IPS-15b (cell line): ENCODE results near the gene SH2B3.

Experiments used
- H3K27me3 ChIP-seq: one replicate; pipeline ENCODE4 v1.6.1; 2013; ENCODE audit warnings: low read length; ENCODE audit not compliant: control insufficient read depth, insufficient read depth
- H3K36me3 ChIP-seq: one replicate; pipeline ENCODE4 v1.6.1; 2013; ENCODE audit warnings: low read length; ENCODE audit not compliant: control insufficient read depth, insufficient read depth
- H3K4me1 ChIP-seq: one replicate; pipeline ENCODE4 v1.6.1; 2013; ENCODE audit warnings: mild to moderate bottlenecking, low read length; ENCODE audit not compliant: control insufficient read depth, insufficient read depth
- H3K4me3 ChIP-seq: one replicate; pipeline ENCODE4 v1.5.1; 2013; ENCODE audit warnings: low read depth, low read length
- H3K9ac ChIP-seq: one replicate; pipeline ENCODE4 v1.6.1; 2013; ENCODE audit warnings: low read depth, mild to moderate bottlenecking, low read length
- H3K9me3 ChIP-seq: one replicate; pipeline ENCODE4 v1.6.1; 2013; ENCODE audit warnings: mild to moderate bottlenecking, low read length; ENCODE audit not compliant: control insufficient read depth, insufficient read depth

SH2B3 gene

DNA sequence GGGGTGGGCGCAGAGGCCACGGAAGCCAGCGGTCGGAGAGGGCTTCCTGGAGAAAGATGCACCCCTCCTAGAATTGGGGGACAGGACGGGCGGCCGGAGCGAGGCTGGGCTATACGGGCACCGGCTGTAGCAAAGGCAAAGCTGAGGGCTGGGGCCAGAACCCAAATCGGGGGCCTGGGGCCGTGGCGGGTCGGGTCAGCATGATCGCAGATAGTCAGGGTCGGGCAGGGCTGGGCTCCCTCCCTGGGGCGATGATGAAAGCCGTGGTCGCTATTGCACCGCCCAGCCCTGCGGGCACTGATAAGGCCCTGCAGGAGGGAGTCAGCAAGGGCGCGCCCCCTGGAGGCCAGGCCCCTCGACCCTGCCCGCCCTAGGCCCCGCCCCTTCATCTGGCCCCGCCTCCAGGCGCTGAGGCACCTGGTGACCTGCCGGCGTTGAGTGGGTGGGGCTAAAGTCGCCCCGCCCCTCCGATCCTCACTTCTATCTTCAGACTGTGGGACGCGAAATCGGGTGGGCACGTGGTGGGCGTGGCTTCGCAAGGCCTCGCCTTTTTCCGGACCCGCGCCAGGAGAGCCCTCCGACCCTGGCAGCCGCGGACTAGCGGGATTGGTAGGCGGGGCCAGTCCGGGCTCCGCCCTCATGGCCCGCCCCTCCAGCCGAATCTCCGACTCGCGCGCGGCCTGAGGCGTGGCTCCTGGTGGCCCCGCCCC is 419 bp upstream of the SH2B3 start:
- Histone ChIP-seq H3K4me1 (peaks cover 26% of the 10 kb centered on the region), H3K9ac (peak overlapping the region; percentile 57), H3K4me3 (peak overlapping the region; percentile 60), H3K9me3 (no peaks in the 10 kb centered on the region), H3K27me3 (no peaks in the 10 kb centered on the region), H3K36me3 (peaks cover 2% of the 10 kb centered on the region)

DNA sequence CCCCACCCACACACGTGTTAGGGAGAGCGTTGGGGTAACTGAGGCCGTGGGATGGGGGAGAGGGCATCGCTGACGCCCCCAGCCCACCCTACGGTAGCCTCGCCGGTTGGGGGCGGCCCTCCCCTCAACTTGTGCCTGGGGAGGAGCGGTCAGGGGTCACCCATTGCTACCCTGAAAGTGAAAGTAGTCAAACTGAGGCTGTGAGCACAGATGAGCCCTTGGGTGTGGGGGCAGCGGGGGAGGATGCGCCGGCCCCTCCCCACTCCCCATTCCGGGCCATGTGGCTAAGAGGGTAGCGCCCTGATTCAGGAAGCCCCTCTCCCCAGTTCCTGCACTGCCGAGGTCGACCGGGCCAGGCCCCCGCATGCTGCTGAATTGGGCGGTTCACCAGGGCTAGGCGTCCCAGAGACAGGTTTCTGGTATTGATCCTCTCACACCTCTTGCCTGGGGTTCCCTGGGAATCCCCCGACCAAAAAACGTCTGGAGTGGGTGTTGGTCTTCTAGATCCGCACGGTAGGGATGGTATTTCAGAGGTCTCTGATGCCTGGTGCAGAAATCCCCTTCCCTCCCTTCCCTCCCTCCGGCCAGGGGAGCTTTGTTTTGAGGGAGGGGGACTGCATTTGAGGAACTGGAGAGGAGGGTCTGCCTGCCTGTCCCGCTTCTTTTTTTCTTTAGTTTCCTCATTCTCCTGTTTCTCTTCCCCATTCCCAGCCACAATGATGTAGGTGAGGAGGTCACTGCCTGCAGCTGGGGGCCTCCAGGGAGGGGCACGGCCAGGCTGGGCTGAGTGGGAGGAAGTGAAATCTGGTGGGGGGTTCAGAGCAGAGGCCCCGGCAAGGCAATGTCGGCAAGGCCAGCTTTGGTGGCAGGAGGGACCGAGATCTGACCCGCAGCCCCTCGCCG is 1.0 kb downstream of the SH2B3 start:
- peaks cover 2% of the 10 kb centered on the region for H3K36me3 ChIP-seq
- peaks cover 39% of the 10 kb centered on the region for H3K4me1 ChIP-seq
- no peaks in the 10 kb centered on the region for H3K27me3 ChIP-seq
- H3K4me3 ChIP-seq, result peak overlapping the region; percentile 90
- peak overlapping the region; percentile 79 for H3K9ac ChIP-seq
- no peaks in the 10 kb centered on the region for H3K9me3 ChIP-seq

DNA sequence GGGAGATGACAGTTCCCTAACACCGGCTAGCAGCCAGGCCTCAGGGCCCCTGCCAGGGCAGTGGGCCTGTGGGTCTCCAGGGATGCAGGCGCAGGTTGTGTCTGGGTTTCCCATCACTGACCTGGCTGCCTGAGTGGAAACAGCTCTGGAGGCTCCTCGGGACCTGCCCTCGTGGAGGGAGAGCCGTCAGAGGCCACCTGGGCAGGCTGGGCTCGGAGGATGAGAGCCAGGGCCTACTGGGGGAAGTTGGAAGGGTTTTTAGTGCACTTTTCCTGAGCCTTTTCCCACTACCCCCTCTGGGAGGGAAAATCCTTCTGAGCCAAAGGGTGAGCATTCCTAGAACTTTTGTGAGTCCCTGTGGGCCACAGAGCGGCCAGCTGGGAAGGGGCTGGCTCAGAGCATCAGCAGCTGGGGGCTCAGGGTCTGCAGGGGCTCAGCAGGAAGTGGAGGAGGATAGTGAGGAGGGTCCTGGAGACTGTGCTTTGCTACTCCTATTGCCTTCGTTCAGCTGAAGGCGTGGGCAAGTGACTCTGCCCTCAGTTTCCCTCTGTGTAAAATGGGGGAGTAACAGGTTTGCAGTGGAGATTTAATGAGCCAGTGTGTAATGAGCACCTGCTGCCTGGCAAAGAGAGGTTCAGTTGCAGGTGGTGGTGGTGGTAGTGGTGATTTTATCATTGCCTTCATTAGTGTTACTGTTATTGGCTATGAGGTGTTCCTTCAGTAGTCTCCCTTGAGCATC is 1.8 kb downstream of the SH2B3 start:
- H3K9me3 ChIP-seq, result no peaks in the 10 kb centered on the region
- H3K9ac ChIP-seq, result peak overlapping the region; percentile 79
- peaks cover 44% of the 10 kb centered on the region for H3K4me1 ChIP-seq
- H3K4me3 ChIP-seq, result peak overlapping the region; percentile 90
- H3K27me3 ChIP-seq, result no peaks in the 10 kb centered on the region
- peaks cover 2% of the 10 kb centered on the region for H3K36me3 ChIP-seq

DNA sequence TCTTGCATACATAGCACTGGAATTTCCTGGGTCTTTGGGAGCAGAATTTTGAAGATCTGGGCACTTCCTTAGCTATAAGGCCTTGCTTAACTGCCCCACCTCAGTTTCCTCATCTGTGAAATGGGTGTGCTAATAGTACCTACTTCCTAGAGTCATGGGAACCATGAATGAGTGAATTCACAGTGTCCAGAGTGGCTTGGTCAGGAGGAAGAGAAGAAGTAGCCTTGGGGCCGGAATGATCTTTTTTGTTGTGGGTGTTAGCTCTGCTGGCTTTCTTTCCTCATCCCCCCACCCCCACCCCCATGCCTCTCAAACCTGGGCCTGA is 2.4 kb downstream of the SH2B3 start:
- Histone ChIP-seq H3K4me1 (peaks cover 48% of the 10 kb centered on the region), H3K4me3 (no peak overlapping the region), H3K9ac (no peak overlapping the region), H3K36me3 (peaks cover 2% of the 10 kb centered on the region), H3K9me3 (no peaks in the 10 kb centered on the region), H3K27me3 (no peaks in the 10 kb centered on the region)

DNA sequence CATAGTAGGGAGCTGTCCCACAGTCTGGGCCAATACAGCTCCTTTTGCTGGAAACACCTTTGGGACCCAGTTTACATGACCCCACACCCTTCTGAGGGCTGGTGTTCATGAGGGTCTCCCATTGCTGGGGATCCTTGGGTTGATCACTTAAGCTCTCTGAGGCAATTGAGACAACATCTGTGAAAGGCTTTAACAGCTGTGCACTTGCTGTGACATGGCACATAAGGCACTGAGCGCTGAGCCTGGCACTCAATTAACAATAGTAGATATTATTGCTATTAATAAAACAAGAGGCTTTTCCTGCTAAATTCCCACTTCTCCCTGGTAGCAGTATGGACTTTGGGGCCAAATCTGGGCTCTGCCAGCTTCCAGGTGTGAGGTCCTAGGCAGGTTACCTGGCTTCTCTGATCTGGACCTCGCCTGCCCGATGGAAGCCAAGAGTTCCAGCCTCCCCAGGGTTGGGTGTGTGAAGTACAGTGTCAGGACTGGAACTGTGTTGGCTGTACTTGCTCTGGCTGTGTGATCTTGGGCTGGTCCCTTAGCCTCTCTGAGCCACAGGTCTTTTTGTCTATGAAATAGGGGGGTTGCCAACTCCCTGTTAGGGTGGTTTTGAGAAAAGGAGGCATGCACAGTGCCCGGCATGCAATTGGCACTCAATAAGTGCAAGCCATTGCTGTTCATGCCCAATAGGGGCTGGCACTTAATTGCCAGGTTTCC is 3.1 kb downstream of the SH2B3 start:
- Histone ChIP-seq H3K36me3 (peaks cover 2% of the 10 kb centered on the region), H3K4me3 (no peak overlapping the region), H3K27me3 (no peaks in the 10 kb centered on the region), H3K4me1 (peaks cover 52% of the 10 kb centered on the region), H3K9ac (peak overlapping the region; percentile 54), H3K9me3 (no peaks in the 10 kb centered on the region)

DNA sequence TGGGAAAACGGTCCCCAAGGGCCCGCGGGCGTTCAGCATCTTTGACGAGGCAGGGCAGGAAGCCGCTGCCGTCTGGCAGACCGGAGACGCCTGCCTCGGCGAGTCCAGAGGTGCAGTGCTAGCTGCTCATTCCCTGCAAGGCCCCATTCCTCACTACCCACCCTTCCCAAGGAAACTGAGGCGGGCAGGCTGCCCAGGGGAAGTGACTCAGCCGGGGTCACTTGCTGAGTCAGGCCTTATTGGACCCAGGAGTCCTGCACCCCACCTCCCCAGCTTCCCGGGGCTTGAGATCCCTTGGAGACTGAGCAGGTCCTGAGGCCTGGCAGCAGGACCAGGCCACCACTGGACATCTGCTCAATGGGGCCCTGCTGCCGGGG is 3.7 kb downstream of the SH2B3 start:
- H3K36me3 ChIP-seq, result peaks cover 2% of the 10 kb centered on the region
- H3K27me3 ChIP-seq, result no peaks in the 10 kb centered on the region
- H3K9ac ChIP-seq, result no peak overlapping the region
- H3K4me3 ChIP-seq, result no peak overlapping the region
- H3K4me1 ChIP-seq, result peaks cover 52% of the 10 kb centered on the region
- H3K9me3 ChIP-seq, result no peaks in the 10 kb centered on the region

DNA sequence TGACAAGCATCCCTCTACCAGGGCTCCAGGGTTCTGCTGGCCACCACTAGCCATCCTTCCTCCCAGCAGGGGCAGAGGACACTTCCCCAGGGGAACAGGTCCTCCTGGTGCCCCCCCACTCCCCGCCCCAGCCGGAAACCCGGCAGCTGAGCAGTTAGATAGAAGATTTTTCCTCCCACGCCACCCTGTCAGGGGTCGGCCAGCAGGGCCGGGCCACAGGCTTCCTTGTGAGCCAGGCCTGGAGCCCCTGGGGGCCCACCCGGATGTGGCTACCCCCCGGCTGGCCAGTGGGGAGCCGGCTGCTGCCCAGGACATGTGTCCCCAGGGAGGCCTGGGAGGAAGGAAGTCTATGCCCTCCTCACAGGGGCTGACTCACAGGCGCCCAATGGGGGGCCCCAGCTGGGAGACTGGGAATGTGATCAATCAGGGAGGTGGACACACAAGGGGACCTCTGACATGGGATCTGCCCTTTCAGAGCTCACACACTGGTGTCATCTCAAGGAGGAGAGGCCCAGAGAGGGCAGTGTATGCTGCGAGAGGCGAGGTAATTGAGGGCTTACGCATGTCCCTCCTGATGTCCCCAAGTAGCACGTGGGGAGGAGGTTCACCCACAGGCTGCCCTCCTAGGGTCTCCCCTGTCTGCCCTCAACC is 4.2 kb downstream of the SH2B3 start:
- peaks cover 2% of the 10 kb centered on the region for H3K36me3 ChIP-seq
- peaks cover 48% of the 10 kb centered on the region for H3K4me1 ChIP-seq
- H3K4me3 ChIP-seq, result no peak overlapping the region
- H3K27me3 ChIP-seq, result no peaks in the 10 kb centered on the region
- peak overlapping the region; percentile 60 for H3K9ac ChIP-seq
- H3K9me3 ChIP-seq, result no peaks in the 10 kb centered on the region

DNA sequence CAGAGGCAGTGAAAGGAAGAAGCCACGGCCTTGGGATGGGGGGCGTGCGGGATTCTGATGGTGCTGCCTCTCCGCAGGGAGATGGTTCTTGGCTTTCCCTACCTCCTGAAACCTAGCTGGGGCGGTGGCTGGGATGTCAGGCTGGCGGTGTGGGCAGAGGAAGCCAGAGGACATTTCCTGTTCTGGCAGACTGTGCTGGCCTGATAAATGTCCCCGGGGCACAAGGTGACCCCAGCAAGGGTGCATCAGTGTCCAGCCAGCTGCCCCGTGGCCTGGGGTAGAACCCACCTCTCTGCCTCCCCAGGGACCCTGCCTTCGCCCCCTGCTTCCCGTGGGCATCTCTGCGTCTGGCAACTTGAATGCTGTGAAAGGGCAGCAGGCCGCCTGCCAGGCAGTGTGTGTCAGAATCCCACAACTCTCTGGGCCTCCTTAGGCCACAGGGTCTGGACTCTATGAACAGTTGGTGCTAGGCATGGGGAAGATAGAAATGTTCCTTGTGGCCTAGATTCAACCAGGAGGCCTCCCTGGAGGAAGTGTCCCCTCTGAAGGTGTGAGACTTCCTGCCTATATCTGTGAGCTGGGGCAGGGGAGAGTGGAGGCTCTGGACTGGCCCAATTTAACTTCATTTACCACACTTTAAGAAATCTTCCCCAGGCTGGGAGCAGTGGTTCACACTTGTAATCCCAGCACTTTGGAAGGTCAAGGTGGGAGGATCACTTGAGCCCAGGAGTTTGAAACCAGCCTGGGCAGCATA is 4.9 kb downstream of the SH2B3 start:
- no peaks in the 10 kb centered on the region for H3K9me3 ChIP-seq
- no peak overlapping the region for H3K4me3 ChIP-seq
- peaks cover 48% of the 10 kb centered on the region for H3K4me1 ChIP-seq
- peaks cover 2% of the 10 kb centered on the region for H3K36me3 ChIP-seq
- no peaks in the 10 kb centered on the region for H3K27me3 ChIP-seq
- H3K9ac ChIP-seq, result peak overlapping the region; percentile 60

DNA sequence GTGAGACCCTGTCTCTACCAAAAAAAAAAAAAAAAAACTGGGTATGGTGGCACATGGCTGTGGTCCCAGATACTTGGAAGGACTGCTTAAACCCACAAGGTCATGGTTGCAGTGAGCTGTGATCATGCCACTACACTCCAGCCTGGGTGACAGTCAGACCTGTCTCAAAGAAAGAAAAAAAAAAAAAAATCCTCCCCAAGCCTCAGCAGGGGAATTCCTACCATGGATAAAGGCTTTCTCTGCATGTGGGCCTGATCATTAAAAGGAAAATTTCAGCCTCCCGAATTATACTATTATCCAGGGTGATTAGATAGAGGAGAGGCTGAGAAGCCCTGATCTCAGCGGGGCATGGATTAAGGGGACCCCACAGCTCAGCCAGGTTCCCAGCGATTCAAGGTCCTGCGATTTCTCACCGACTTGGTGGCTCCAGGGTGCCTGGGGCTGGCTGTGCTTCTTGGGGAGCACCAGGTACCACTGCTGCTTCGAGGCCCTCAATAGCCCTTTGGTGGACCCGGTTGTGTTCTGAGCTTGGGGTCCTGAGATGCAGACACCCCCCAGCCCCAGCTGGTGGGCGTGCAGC is 5.6 kb downstream of the SH2B3 start:
- peaks cover 48% of the 10 kb centered on the region for H3K4me1 ChIP-seq
- H3K9me3 ChIP-seq, result no peaks in the 10 kb centered on the region
- no peak overlapping the region for H3K4me3 ChIP-seq
- H3K9ac ChIP-seq, result peak overlapping the region; percentile 76
- H3K36me3 ChIP-seq, result peaks cover 2% of the 10 kb centered on the region
- H3K27me3 ChIP-seq, result no peaks in the 10 kb centered on the region

DNA sequence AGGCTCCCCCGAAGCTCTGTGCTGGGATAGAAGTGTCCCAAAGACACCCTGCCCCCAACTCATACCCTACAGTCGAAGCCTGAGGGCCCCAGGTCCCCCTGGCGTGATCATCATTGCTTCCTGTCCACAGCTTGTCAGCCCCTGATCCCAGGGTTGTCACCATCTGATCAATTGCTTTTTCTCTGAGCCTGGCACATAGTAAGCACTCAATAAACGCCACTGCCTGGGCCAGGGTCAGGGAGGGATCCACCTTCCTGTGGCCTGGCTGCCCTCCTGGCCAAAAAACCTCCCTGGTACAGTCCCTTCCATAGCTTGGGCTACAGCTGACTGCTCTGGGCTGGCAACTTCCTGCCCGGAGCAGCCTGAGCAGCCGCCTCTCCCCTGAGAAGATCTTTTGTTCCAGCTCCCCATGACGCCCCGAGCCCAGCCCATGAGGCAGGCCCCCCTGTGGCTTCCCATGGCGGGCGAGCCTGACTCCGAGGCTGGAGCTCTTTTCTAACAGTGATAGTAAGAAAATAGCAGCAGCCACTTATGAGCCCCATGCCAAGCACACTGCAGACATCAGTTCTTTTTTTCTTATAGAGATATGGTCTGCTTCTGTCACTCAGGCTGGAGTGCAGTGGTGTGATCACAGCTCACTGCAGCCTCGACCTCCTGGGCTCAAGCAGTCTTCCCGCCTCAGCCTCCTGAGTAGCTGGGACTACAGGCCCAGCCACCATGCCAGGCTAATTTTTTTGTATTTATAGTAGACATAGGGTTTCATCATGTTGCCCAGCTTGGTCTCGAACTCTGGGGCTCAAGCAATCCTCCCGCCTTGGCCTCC is 6.5 kb downstream of the SH2B3 start:
- peak overlapping the region; percentile 22 for H3K4me3 ChIP-seq
- peak overlapping the region; percentile 76 for H3K9ac ChIP-seq
- H3K4me1 ChIP-seq, result peaks cover 47% of the 10 kb centered on the region

More for the DNA sequence above, 6.5 kb downstream of the SH2B3 start:
- Histone ChIP-seq H3K27me3 (no peaks in the 10 kb centered on the region), H3K36me3 (peaks cover 2% of the 10 kb centered on the region), H3K9me3 (no peaks in the 10 kb centered on the region)
